Measurements from ENCODE around the gene HEXA. TPM values are rescaled to one million over a fixed set of nuclear protein-coding genes. Genes with fewer than 3 reads are reported as not detected.

The HEXA gene
- total and polyA plus RNA-seq, 2 of the 8 experiments (the other 6 are each of a cell fraction or from before 2014, with no cell fraction given) = 52.5 to 73.7 TPM

DNA sequence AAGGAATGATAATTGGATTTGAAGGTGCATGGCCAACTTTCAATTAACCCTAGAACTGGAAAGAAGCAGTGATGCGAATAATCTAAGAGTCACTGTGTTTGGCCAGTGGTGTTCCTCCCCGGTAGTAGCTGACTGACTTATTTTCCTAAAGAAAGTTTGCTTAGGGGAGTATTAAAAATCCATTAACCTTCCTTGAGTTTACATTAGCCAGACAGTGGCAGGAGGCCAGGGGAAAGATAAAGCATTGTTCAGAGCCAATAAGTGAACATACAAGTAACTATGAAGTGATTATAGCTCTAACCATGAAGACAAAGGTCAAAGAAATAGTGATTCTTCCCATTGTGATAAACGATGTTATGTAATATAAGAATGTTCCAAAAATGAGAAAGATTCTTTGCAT lies 13.4 kb upstream of the HEXA start:
- Histone ChIP-seq H3K4me3 (ENCODE audit: extremely low read depth in 1 of 4, insufficient read depth in 2 of 4, low read depth in 3 of 4, low read length in 4 of 4) (no peak overlapping the region), H4K20me1 (replicated peaks in 1 of 2; ENCODE audit: control insufficient read depth in 1 of 2, insufficient read depth in 2 of 2, low read length in 2 of 2) (no peaks in the 10 kb centered on the region), H4K5ac (ENCODE audit: insufficient read length, low read depth, low read length) (no peak overlapping the region), H3K9ac (replicated peaks in 1 of 4; ENCODE audit: extremely low read depth in 1 of 4, low read depth in 3 of 4, low read length in 3 of 4) (no peak overlapping the region), H3K27me3 (replicated peaks in 1 of 4; ENCODE audit: control insufficient read depth in 3 of 4, extremely low read depth in 1 of 4, insufficient read depth in 3 of 4, low read length in 3 of 4) (no peaks in the 10 kb centered on the region), H3K18ac (ENCODE audit: extremely low read depth, low read length) (no peak overlapping the region), H3K14ac (ENCODE audit: insufficient read length) (no peak overlapping the region), H3K79me1 (ENCODE audit: low read depth, low read length) (no peaks in the 10 kb centered on the region), H3K4me2 (ENCODE audit: insufficient read depth in 1 of 2, low read depth in 2 of 2, low read length in 2 of 2) (no peak overlapping the region), H2BK20ac (ENCODE audit: low read length) (no peak overlapping the region), H3K79me2 (ENCODE audit: control insufficient read depth in 1 of 2, insufficient read depth in 2 of 2, low read length in 2 of 2) (no peaks in the 10 kb centered on the region), H4K8ac (ENCODE audit: extremely low read depth, insufficient read depth, low read length) (no peak overlapping the region), H2AK5ac (ENCODE audit: low read depth, low read length) (no peak overlapping the region), H2BK12ac (ENCODE audit: low read depth, low read length) (no peak overlapping the region), H3K23me2 (ENCODE audit: low read depth, low read length) (no peaks in the 10 kb centered on the region), H3K9me3 (ENCODE audit: insufficient read depth in 2 of 2, low read depth in 1 of 2, low read length in 1 of 2) (no peaks in the 10 kb centered on the region), H2BK120ac (replicated peaks; ENCODE audit: low read depth, low read length) (no peak overlapping the region), H3K36me3 (ENCODE audit: control insufficient read depth in 2 of 4, insufficient read depth in 4 of 4, low read length in 3 of 4) (no peaks in the 10 kb centered on the region), H3K23ac (ENCODE audit: insufficient read length) (no peak overlapping the region), H3K4me1 (replicated peaks in 1 of 4; ENCODE audit: control insufficient read depth in 3 of 4, insufficient read depth in 4 of 4, low read length in 3 of 4) (no peaks in the 10 kb centered on the region), H3K56ac (replicated peaks; ENCODE audit: insufficient read length, low read depth, low read length) (no peak overlapping the region), H4K91ac (replicated peaks; ENCODE audit: insufficient read length, low read length) (no peak overlapping the region), H2BK15ac (ENCODE audit: low read length) (no peak overlapping the region), H2BK5ac (ENCODE audit: low read depth, low read length) (no peak overlapping the region), H3K27ac (ENCODE audit: low read depth, low read length) (no peak overlapping the region), H3K4ac (replicated peaks; ENCODE audit: insufficient read length, low read depth, low read length) (no peak overlapping the region), H2AFZ (ENCODE audit: low read length) (no peak overlapping the region)
- 82% methylated on average over 3 of the region's 3 CpGs; no CpG with 5 or more reads in 1 of the 2 experiments for WGBS, 2 experiments (ENCODE audit: extremely low coverage in 1 of 2, insufficient coverage in 1 of 2, insufficient read length in 1 of 2, insufficient replicate concordance in 2 of 2, low coverage in 1 of 2, low lambda C conversion rate in 2 of 2, missing lambda C conversion rate in 1 of 2)
- no peak for TF ChIP-seq SIN3A (conservative IDR thresholded peaks at IDR 0.05 in 1 of 2, IDR thresholded peaks at IDR 0.05 in 1 of 2; ENCODE audit: low read depth in 1 of 2, low read length in 2 of 2)
- no peak for TF ChIP-seq BRCA1 (IDR thresholded peaks at IDR 0.05; ENCODE audit: low read depth, low read length)
- TF ChIP-seq RBBP5 (IDR thresholded peaks at IDR 0.05; ENCODE audit: borderline replicate concordance, low read depth, low read length) = no peak
- no peak for TF ChIP-seq POLR2A (IDR thresholded peaks at IDR 0.05; ENCODE audit: control extremely low read depth in 1 of 2, low read depth in 2 of 2, low read length in 2 of 2)
- TF ChIP-seq YY1 (IDR thresholded peaks at IDR 0.05; ENCODE audit: low read depth, low read length) = no peak
- no peak for TF ChIP-seq SIRT6 (IDR thresholded peaks at IDR 0.05; ENCODE audit: low read length)
- TF ChIP-seq ZNF274 (IDR thresholded peaks at IDR 0.05; ENCODE audit: borderline replicate concordance, extremely low read depth, low read length) = no peak
- no peak for TF ChIP-seq RXRA (IDR thresholded peaks at IDR 0.05; ENCODE audit: insufficient read depth, low read depth, low read length)
- no peak for TF ChIP-seq POU5F1 (IDR thresholded peaks at IDR 0.05; ENCODE audit: low read depth, low read length)
- no peak for TF ChIP-seq SUZ12 (IDR thresholded peaks at IDR 0.05; ENCODE audit: low read length)
- no peak for TF ChIP-seq SP1 (IDR thresholded peaks at IDR 0.05; ENCODE audit: low read depth, low read length)
- TF ChIP-seq, protein P1, sequence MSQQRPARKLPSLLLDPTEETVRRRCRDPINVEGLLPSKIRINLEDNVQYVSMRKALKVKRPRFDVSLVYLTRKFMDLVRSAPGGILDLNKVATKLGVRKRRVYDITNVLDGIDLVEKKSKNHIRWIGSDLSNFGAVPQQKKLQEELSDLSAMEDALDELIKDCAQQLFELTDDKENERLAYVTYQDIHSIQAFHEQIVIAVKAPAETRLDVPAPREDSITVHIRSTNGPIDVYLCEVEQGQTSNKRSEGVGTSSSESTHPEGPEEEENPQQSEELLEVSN (IDR thresholded peaks at IDR 0.05) = no peak
- no peak for TF ChIP-seq EGR1 (IDR thresholded peaks at IDR 0.05; ENCODE audit: borderline replicate concordance, low read depth, low read length)
- DNase-seq (ENCODE audit: low read depth in 1 of 2, low spot score in 2 of 2) = no peak
- POLR2A ChIA-PET (ENCODE audit: partially characterized antibody) = interaction anchor here (1.3 kb wide), 1 partner anchor 13 kb away, joined by 7 read pairs; the partner anchor contains the start of gene HEXA
- no peak for FAIRE-seq
- CTCF ChIA-PET (ENCODE audit: partially characterized antibody) = interaction anchor here (0.6 to 1.5 kb wide), 2 partner anchors 21 to 37 kb away, joined by 3 read pairs; no protein-coding TSS in a partner anchor
